H1 (cell line): Measurements from ENCODE around the gene ZSWIM6. TPM values are rescaled to one million over a fixed set of nuclear protein-coding genes. Genes with fewer than 3 reads are reported as not detected.

ENCODE experiments used
- CTCF ChIA-PET: fragments of 300-600 bp; sonication (Branson Sonifier 250); formaldehyde crosslinking; loops from one replicate; lab custom pipeline; 2021; ENCODE audit not compliant: partially characterized antibody; lab: Charles Lee
- POLR2A ChIA-PET: fragments of 300-600 bp; sonication (Branson Sonifier 250); formaldehyde crosslinking; loops from one replicate; lab custom pipeline; 2021; ENCODE audit warnings: inconsistent platforms; ENCODE audit not compliant: partially characterized antibody; lab: Charles Lee
- DNase-seq, 2 experiments: peaks; one replicate each; pipeline versions ENCODE4 v3.0.0 to v3.0.0-alpha.2; 2010 to 2022; ENCODE audit warnings: low spot score in 2 of 2, low read depth in 1 of 2, mixed read lengths in 1 of 2
- FAIRE-seq: peaks from 2 replicates; lab custom pipeline; 2011; peaks lifted over from hg19 to GRCh38; lab: Jason Lieb, UNC
- H2AFZ ChIP-seq: 2 replicates; pipeline ENCODE4 v1.8.1; 2012; ENCODE audit warnings: low read length, inconsistent platforms
- H2AK5ac ChIP-seq: 2 replicates; pipeline ENCODE4 v1.6.1; 2013; ENCODE audit warnings: low read depth, low read length
- H2BK120ac ChIP-seq: replicated peaks from 2 replicates; pipeline ENCODE3; 2013; ENCODE audit warnings: low read depth, low read length, inconsistent platforms
- H2BK12ac ChIP-seq: 2 replicates; pipeline ENCODE4 v1.6.1; 2013; ENCODE audit warnings: low read depth, low read length
- H2BK15ac ChIP-seq: 2 replicates; pipeline ENCODE4 v1.6.1; 2013; ENCODE audit warnings: low read length
- H2BK20ac ChIP-seq: 2 replicates; pipeline ENCODE4 v1.6.1; 2013; ENCODE audit warnings: low read length
- H2BK5ac ChIP-seq: 2 replicates; pipeline ENCODE4 v1.6.1; 2013; ENCODE audit warnings: low read depth, low read length
- H3K14ac ChIP-seq: 2 replicates; pipeline ENCODE4 v1.6.1; 2013; ENCODE audit warnings: inconsistent platforms; ENCODE audit not compliant: insufficient read length
- H3K18ac ChIP-seq: 2 replicates; pipeline ENCODE4 v1.6.1; 2013; ENCODE audit warnings: low read length; ENCODE audit errors: extremely low read depth
- H3K23ac ChIP-seq: 2 replicates; pipeline ENCODE4 v1.6.1; 2013; ENCODE audit warnings: inconsistent platforms; ENCODE audit not compliant: insufficient read length
- H3K23me2 ChIP-seq: 2 replicates; pipeline ENCODE4 v1.6.1; 2013; ENCODE audit warnings: low read depth, low read length
- H3K27ac ChIP-seq: 2 replicates; pipeline ENCODE4 v1.6.1; 2011; ENCODE audit warnings: low read depth, low read length, inconsistent platforms
- H3K27me3 ChIP-seq, 4 experiments: replicated peaks in 1 of 4; 1 replicate in 1 of 4; 2 replicates in 3 of 4; pipeline versions ENCODE4 v1.6.1 to v1.8.1; 2011 to 2013; ENCODE audit warnings: low read length in 3 of 4, mild to moderate bottlenecking in 3 of 4, inconsistent platforms in 2 of 4, mixed read lengths in 2 of 4, moderate library complexity in 1 of 4; ENCODE audit not compliant: control insufficient read depth in 3 of 4, insufficient read depth in 3 of 4; ENCODE audit errors: extremely low read depth in 1 of 4
- H3K36me3 ChIP-seq, 4 experiments: 2 replicates each; pipeline versions ENCODE4 v1.6.1 to v1.8.1; 2011 to 2013; ENCODE audit warnings: mild to moderate bottlenecking in 4 of 4, low read length in 3 of 4, moderate library complexity in 2 of 4, control low read depth in 1 of 4, inconsistent platforms in 1 of 4; ENCODE audit not compliant: insufficient read depth in 4 of 4, control insufficient read depth in 2 of 4
- H3K4ac ChIP-seq: replicated peaks from 2 replicates; pipeline ENCODE3; 2013; ENCODE audit warnings: low read length, low read depth, mixed read lengths, inconsistent platforms; ENCODE audit not compliant: insufficient read length
- H3K4me1 ChIP-seq, 4 experiments: replicated peaks in 1 of 4; 1 replicate in 1 of 4; 2 replicates in 3 of 4; pipeline versions ENCODE4 v1.6.1 to v1.8.1; 2011 to 2013; ENCODE audit warnings: low read length in 3 of 4, inconsistent platforms in 2 of 4, mixed read lengths in 1 of 4; ENCODE audit not compliant: insufficient read depth in 4 of 4, control insufficient read depth in 3 of 4
- H3K4me2 ChIP-seq, 2 experiments: 2 replicates each; pipeline versions ENCODE4 v1.6.1 to v1.8.1; 2011 to 2013; ENCODE audit warnings: low read depth in 2 of 2, low read length in 2 of 2, control low read depth in 1 of 2, inconsistent platforms in 1 of 2, mild to moderate bottlenecking in 1 of 2; ENCODE audit not compliant: insufficient read depth in 1 of 2
- H3K4me3 ChIP-seq, 4 experiments: fragments of 200-600, 300-600 bp in 1 of 4; sonication (generic), shearing (Covaris generic), sonication (Bioruptor Twin) in 1 of 4; 2 replicates each; pipeline versions ENCODE4 v1.5.1 to v1.8.1; 2011 to 2016; ENCODE audit warnings: low read length in 4 of 4, low read depth in 3 of 4, control low read depth in 2 of 4, inconsistent platforms in 2 of 4, mild to moderate bottlenecking in 2 of 4, mixed read lengths in 1 of 4, moderate library complexity in 1 of 4; ENCODE audit not compliant: insufficient read depth in 2 of 4; ENCODE audit errors: extremely low read depth in 1 of 4
- H3K56ac ChIP-seq: replicated peaks from 2 replicates; pipeline ENCODE3; 2013; ENCODE audit warnings: low read depth, mild to moderate bottlenecking, mixed read lengths, low read length, inconsistent platforms; ENCODE audit not compliant: insufficient read length
- H3K79me1 ChIP-seq: 2 replicates; pipeline ENCODE4 v1.6.1; 2013; ENCODE audit warnings: low read depth, low read length, control low read depth
- H3K79me2 ChIP-seq, 2 experiments: 2 replicates each; pipeline versions ENCODE4 v1.6.1 to v1.8.1; 2012 to 2013; ENCODE audit warnings: low read length in 2 of 2, mild to moderate bottlenecking in 2 of 2, inconsistent platforms in 1 of 2; ENCODE audit not compliant: insufficient read depth in 2 of 2, control insufficient read depth in 1 of 2
- H3K9ac ChIP-seq, 4 experiments: replicated peaks in 1 of 4; 1 replicate in 1 of 4; 2 replicates in 3 of 4; pipeline versions ENCODE4 v1.6.1 to v1.8.1; 2011 to 2013; ENCODE audit warnings: low read depth in 3 of 4, low read length in 3 of 4, control low read depth in 2 of 4, mild to moderate bottlenecking in 2 of 4, moderate library complexity in 2 of 4, inconsistent platforms in 1 of 4; ENCODE audit errors: extremely low read depth in 1 of 4
- H3K9me3 ChIP-seq, 2 experiments: 2 replicates each; pipeline versions ENCODE4 v1.6.1 to v1.8.1; 2012 to 2013; ENCODE audit warnings: mild to moderate bottlenecking in 2 of 2, moderate library complexity in 2 of 2, control low read depth in 1 of 2, inconsistent platforms in 1 of 2, low read depth in 1 of 2, low read length in 1 of 2, mixed read lengths in 1 of 2; ENCODE audit not compliant: insufficient read depth in 2 of 2
- H4K20me1 ChIP-seq, 2 experiments: replicated peaks in 1 of 2; 2 replicates each; pipeline versions ENCODE3 to v1.8.1; 2011 to 2013; ENCODE audit warnings: inconsistent platforms in 2 of 2, low read length in 2 of 2, mild to moderate bottlenecking in 1 of 2; ENCODE audit not compliant: insufficient read depth in 2 of 2, control insufficient read depth in 1 of 2
- H4K5ac ChIP-seq: 2 replicates; pipeline ENCODE4 v1.6.1; 2013; ENCODE audit warnings: low read length, low read depth, mixed read lengths, inconsistent platforms; ENCODE audit not compliant: insufficient read length
- H4K8ac ChIP-seq: 2 replicates; pipeline ENCODE4 v1.8.0; 2013; ENCODE audit warnings: mild to moderate bottlenecking, moderate library complexity, low read length, inconsistent platforms; ENCODE audit not compliant: insufficient read depth; ENCODE audit errors: extremely low read depth
- H4K91ac ChIP-seq: replicated peaks from 2 replicates; pipeline ENCODE3; 2013; ENCODE audit warnings: low read length, mixed read lengths, inconsistent platforms; ENCODE audit not compliant: insufficient read length
- BCL11A ChIP-seq, 2 experiments: IDR thresholded peaks; one replicate each; pipeline ENCODE4 v1.6.1; 2011; ENCODE audit warnings: low read depth in 2 of 2, low read length in 2 of 2, mild to moderate bottlenecking in 2 of 2
- CTBP2 ChIP-seq: IDR thresholded peaks from 2 replicates; pipeline ENCODE4 v1.7.0; 2011; ENCODE audit warnings: borderline replicate concordance, mild to moderate bottlenecking, moderate library complexity, mixed read lengths, low read length; ENCODE audit not compliant: insufficient read depth, insufficient read length
- EP300 ChIP-seq, 2 experiments: IDR thresholded peaks; 1 replicate in 1 of 2; 2 replicates in 1 of 2; pipeline ENCODE4 v1.6.1; 2011 to 2012; ENCODE audit warnings: low read depth in 2 of 2, low read length in 2 of 2, mild to moderate bottlenecking in 2 of 2, borderline replicate concordance in 1 of 2, inconsistent platforms in 1 of 2, moderate library complexity in 1 of 2
- NRF1 ChIP-seq: IDR thresholded peaks from 2 replicates; pipeline ENCODE4 v1.6.1; 2011; ENCODE audit warnings: mild to moderate bottlenecking, low read depth, low read length, improper control_type of control experiment
- RBBP5 ChIP-seq: IDR thresholded peaks from 2 replicates; pipeline ENCODE4 v1.7.1; 2012; ENCODE audit warnings: low read depth, mild to moderate bottlenecking, inconsistent platforms, low read length, moderate library complexity, borderline replicate concordance
- SIX5 ChIP-seq: IDR thresholded peaks from 2 replicates; pipeline ENCODE4 v1.6.1; 2011; ENCODE audit warnings: mild to moderate bottlenecking, low read depth, low read length
- SP4 ChIP-seq: IDR thresholded peaks from 2 replicates; pipeline ENCODE4 v1.6.1; 2012; ENCODE audit warnings: low read length, inconsistent platforms
- TEAD4 ChIP-seq: IDR thresholded peaks from 2 replicates; pipeline ENCODE4 v1.6.1; 2012; ENCODE audit warnings: low read depth, low read length, inconsistent platforms, mixed read lengths
- WGBS, 2 experiments: shearing (Covaris generic) in 1 of 2; methylation state at CpG; one replicate each; pipeline versions ENCODE4 v1.1.6 to v1.1.7; 2013 to 2015; ENCODE audit warnings: low lambda C conversion rate in 2 of 2, mixed read lengths in 2 of 2, inconsistent platforms in 1 of 2, low coverage in 1 of 2, missing lambda C conversion rate in 1 of 2; ENCODE audit not compliant: insufficient replicate concordance in 2 of 2, insufficient coverage in 1 of 2, insufficient read length in 1 of 2; ENCODE audit errors: extremely low coverage in 1 of 2, missing lambda C conversion rate in 1 of 2; 5-methylcytosine and 5-hydroxymethylcytosine counted together
- polyA plus RNA-seq, 7 experiments: library from polyadenylated mRNA; depleted of rRNA in 3 of 7; stranded (reverse) in 5 of 7; unstranded in 2 of 7; fragments of >200 nt in 5 of 7; fragments of 200-250 nt in 2 of 7; gene quantifications; 1 replicate in 5 of 7; 2 replicates in 1 of 7; 4 replicates in 1 of 7; pipeline versions ENCODE4 v1.2.1 to v1.2.3, GENCODE V29; 2011 to 2013; ENCODE audit warnings: missing spikeins in 2 of 7, mixed read lengths in 2 of 7
- total RNA-seq: library from RNA; stranded (reverse); fragmentation: NEBNext Ultra II Directional; extraction: Animal tissue kit (Norgen Biotek cat#: 25700); gene quantifications from 2 replicates; pipeline ENCODE4 v1.2.1, GENCODE V29; 2021
- TF ChIP-seq, protein P1 (sequence below), 3 experiments: IDR thresholded peaks; 1 replicate in 2 of 3; 2 replicates in 1 of 3; pipeline versions ENCODE4 v1.5.1 to v1.6.1; 2011; ENCODE audit warnings: low read length in 3 of 3, mild to moderate bottlenecking in 3 of 3, inconsistent platforms in 2 of 3, low read depth in 1 of 3, moderate library complexity in 1 of 3; ENCODE audit not compliant: insufficient read depth in 1 of 3; ENCODE audit errors: control extremely low read depth in 1 of 3
- TF ChIP-seq, protein P2 (sequence below): IDR thresholded peaks from 2 replicates; pipeline ENCODE4 v1.6.1; 2011; ENCODE audit warnings: low read depth, mild to moderate bottlenecking, low read length; ENCODE audit not compliant: insufficient read depth

ZSWIM6 gene
- total and polyA plus RNA-seq, 2 of the 8 experiments (the other 6 are each of a cell fraction or from before 2014, with no cell fraction given) = 7.9 to 12.4 TPM

DNA sequence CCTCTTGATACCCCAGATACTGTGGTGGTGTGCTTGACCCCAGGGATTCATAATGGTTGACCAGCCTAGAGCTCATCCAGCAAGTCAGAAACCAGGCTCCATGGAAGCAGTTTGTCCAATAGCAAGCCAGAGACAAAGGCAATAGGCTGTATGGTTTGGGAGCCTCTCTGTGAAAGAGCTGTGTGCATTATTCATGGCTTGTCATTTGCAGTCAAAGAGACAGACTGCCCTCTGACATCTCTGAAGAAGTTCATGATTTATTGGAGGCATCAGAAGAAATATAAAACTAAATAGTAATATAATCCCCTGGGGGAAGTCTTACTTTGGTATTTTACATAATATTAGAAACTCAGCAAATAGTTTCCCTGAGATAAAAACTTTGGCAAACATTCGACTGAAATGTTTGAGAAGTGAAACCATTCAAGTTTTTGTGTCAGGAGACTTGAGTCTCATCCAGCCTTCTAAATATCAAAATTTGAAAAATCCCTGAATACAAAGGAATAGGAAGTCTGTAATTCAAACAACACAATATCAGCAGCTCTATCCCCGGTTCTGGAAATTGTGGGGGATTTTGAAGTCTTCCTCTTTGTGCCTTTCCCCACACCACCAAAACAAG lies 250.3 kb downstream of the ZSWIM6 start:
- H4K8ac ChIP-seq = no peak overlapping the region
- no peak overlapping the region for H3K4ac ChIP-seq
- WGBS, 2 experiments = 65% methylated on average over 2 of the region's 2 CpGs; no CpG with 5 or more reads in 1 of the 2 experiments
- no peaks in the 10 kb centered on the region for H3K27me3 ChIP-seq
- H3K23ac ChIP-seq = no peak overlapping the region
- CTCF ChIA-PET = interaction anchor here (1.5 to 2.2 kb wide), 2 partner anchors 16 to 41 kb away, joined by 4 to 5 read pairs; no protein-coding TSS in a partner anchor
- H3K79me1 ChIP-seq = no peaks in the 10 kb centered on the region
- 0 out of 4 replicates have a peak, but pooled peaks cover 0 to 3% of the 10 kb centered on the region in 2 experiments for H3K9me3 ChIP-seq
- no peak overlapping the region for H4K91ac ChIP-seq
- H3K18ac ChIP-seq = no peak overlapping the region
- H3K4me2 ChIP-seq = no peak overlapping the region
- H3K56ac ChIP-seq = no peak overlapping the region
- no peak for DNase-seq
- H3K9ac ChIP-seq = no peak overlapping the region
- H2BK12ac ChIP-seq = no peak overlapping the region
- no peak overlapping the region for H2AFZ ChIP-seq
- H2BK20ac ChIP-seq = no peak overlapping the region
- H4K5ac ChIP-seq = no peak overlapping the region
- H3K79me2 ChIP-seq = no peaks in the 10 kb centered on the region
- H4K20me1 ChIP-seq = no peaks in the 10 kb centered on the region
- no peak overlapping the region for H2AK5ac ChIP-seq
- H3K4me1 ChIP-seq = no peaks in the 10 kb centered on the region
- no peak overlapping the region for H3K14ac ChIP-seq
- H2BK15ac ChIP-seq = no peak overlapping the region
- no peak overlapping the region for H2BK120ac ChIP-seq
- no peaks in the 10 kb centered on the region; the same call in 1 of the 2 replicates for H3K23me2 ChIP-seq
- H3K27ac ChIP-seq = no peak overlapping the region
- FAIRE-seq = no peak
- H3K4me3 ChIP-seq = no peak overlapping the region
- POLR2A ChIA-PET = no interaction called here
- H3K36me3 ChIP-seq = no peaks in the 10 kb centered on the region
- no peak overlapping the region for H2BK5ac ChIP-seq
- TF ChIP-seq EP300 (IDR thresholded peaks at IDR 0.05; ENCODE audit: borderline replicate concordance in 1 of 2, low read depth in 2 of 2, low read length in 2 of 2) (no peak), BCL11A (IDR thresholded peaks at IDR 0.05; ENCODE audit: low read depth in 2 of 2, low read length in 2 of 2) (no peak), CTBP2 (no peak), RBBP5 (no peak), TEAD4 (no peak), NRF1 (no peak), SIX5 (no peak), SP4 (no peak)
- TF ChIP-seq, protein P1, sequence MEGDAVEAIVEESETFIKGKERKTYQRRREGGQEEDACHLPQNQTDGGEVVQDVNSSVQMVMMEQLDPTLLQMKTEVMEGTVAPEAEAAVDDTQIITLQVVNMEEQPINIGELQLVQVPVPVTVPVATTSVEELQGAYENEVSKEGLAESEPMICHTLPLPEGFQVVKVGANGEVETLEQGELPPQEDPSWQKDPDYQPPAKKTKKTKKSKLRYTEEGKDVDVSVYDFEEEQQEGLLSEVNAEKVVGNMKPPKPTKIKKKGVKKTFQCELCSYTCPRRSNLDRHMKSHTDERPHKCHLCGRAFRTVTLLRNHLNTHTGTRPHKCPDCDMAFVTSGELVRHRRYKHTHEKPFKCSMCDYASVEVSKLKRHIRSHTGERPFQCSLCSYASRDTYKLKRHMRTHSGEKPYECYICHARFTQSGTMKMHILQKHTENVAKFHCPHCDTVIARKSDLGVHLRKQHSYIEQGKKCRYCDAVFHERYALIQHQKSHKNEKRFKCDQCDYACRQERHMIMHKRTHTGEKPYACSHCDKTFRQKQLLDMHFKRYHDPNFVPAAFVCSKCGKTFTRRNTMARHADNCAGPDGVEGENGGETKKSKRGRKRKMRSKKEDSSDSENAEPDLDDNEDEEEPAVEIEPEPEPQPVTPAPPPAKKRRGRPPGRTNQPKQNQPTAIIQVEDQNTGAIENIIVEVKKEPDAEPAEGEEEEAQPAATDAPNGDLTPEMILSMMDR (IDR thresholded peaks at IDR 0.05; ENCODE audit: control extremely low read depth in 1 of 3, insufficient read depth in 1 of 3, low read depth in 1 of 3, low read length in 3 of 3) = no peak
- TF ChIP-seq, protein P2, sequence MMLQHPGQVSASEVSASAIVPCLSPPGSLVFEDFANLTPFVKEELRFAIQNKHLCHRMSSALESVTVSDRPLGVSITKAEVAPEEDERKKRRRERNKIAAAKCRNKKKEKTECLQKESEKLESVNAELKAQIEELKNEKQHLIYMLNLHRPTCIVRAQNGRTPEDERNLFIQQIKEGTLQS = no peak
